ENCODE data around the gene IGF1R.

- TF ChIP-seq POLR2A (IDR thresholded peaks at IDR 0.05) (no peak), CTCF (IDR thresholded peaks at IDR 0.05) (no peak)
Observed at GRCh38 chr15:98827217-98827616, 178.9 kb downstream of the IGF1R start.
